HUDEP-2 (cell line): ENCODE results near the gene USE1.
"Not testable (repeated sequence)": the region's sequence is repeated elsewhere in the genome, so short reads cannot be mapped to it uniquely, and the experiment has no call there.

Experiments
- DNase-seq, 76 experiments: peaks; one replicate each; lab custom pipeline; 2025; ENCODE audit not compliant: unreplicated experiment in 76 of 76; lab: John Stamatoyannopoulos, UW

Gene USE1

GRCh38 chr19:17215127-17215971, at the start of gene USE1:
Gene USE1 (plus strand): TSS chr19:17215357. CDS start chr19:17215406, 49 bp downstream.
- peak in 75 of 76 experiments; percentile 62 to 95 (median 89) for DNase-seq

GRCh38 chr19:17165715-17166114, 49.4 kb upstream of the USE1 start:
- DNase-seq = no peak

GRCh38 chr19:17170538-17171297, 44.4 kb upstream of the USE1 start:
- no peak for DNase-seq

GRCh38 chr19:17171874-17172273, 43.3 kb upstream of the USE1 start:
- peak in 12 of 76 experiments; percentile 6 to 51 (median 26) for DNase-seq

- no peak for DNase-seq
Measured at GRCh38 chr19:17172624-17173345, 42.4 kb upstream of the USE1 start.

- no peak for DNase-seq
Measured at GRCh38 chr19:17178291-17178690, 36.9 kb upstream of the USE1 start.

- DNase-seq = no peak
Measured at GRCh38 chr19:17180997-17181702, 34.0 kb upstream of the USE1 start.

GRCh38 chr19:17183271-17183761, 31.8 kb upstream of the USE1 start:
- DNase-seq = no peak

GRCh38 chr19:17183858-17184321, 31.3 kb upstream of the USE1 start:
- no peak for DNase-seq

- no peak for DNase-seq
Measured at GRCh38 chr19:17184371-17184841, 30.8 kb upstream of the USE1 start.

GRCh38 chr19:17185590-17185989, 29.6 kb upstream of the USE1 start:
- no peak for DNase-seq

GRCh38 chr19:17191736-17192135, 23.4 kb upstream of the USE1 start:
- not testable (repeated sequence) for DNase-seq

GRCh38 chr19:17192751-17193150, 22.4 kb upstream of the USE1 start:
- DNase-seq = no peak

GRCh38 chr19:17194608-17195007, 20.5 kb upstream of the USE1 start:
- DNase-seq = no peak

- DNase-seq = no peak
Measured at GRCh38 chr19:17195106-17195505, 20.1 kb upstream of the USE1 start.

GRCh38 chr19:17196610-17197009, 18.5 kb upstream of the USE1 start:
- DNase-seq = no peak

- DNase-seq = no peak
Measured at GRCh38 chr19:17197666-17198065, 17.5 kb upstream of the USE1 start.

GRCh38 chr19:17200408-17201079, 14.6 kb upstream of the USE1 start:
- no peak for DNase-seq

- DNase-seq = peak in 32 of 76 experiments; percentile 4 to 56 (median 32)
Measured at GRCh38 chr19:17202249-17202648, 12.9 kb upstream of the USE1 start.
